Pancreas (tissue), 10 donors: ENCODE measurements around the gene HIVEP2. TPM values are rescaled to one million over a fixed set of nuclear protein-coding genes. Genes with fewer than 3 reads are reported as not detected.

Experiments used
- ATAC-seq, 4 donors: fragments of 200-7000 bp; cut with Tn5 transposase; one replicate each; pipeline versions ENCODE4 v1.8.0 to v1.9.1; 2020; ENCODE audit warnings: mild to moderate bottlenecking in 4 of 4, moderate library complexity in 4 of 4
- DNase-seq, 6 donors: peaks; one replicate each; pipeline ENCODE4 v3.0.0-alpha.2; 2020
- FAIRE-seq: peaks from 2 replicates; lab custom pipeline; 2012; peaks lifted over from hg19 to GRCh38; lab: Jason Lieb, UNC
- H3K27ac ChIP-seq, 4 donors: fragments of 200-600 bp; sonication (generic); 1 replicate in 3 of 4; 2 replicates in 1 of 4; pipeline versions ENCODE4 v1.5.0 to v1.8.0; 2020
- H3K27me3 ChIP-seq, 4 donors: fragments of 200-600 bp; one replicate each; pipeline ENCODE4 v1.8.0; 2021
- H3K36me3 ChIP-seq, 3 donors: fragments of 200-600 bp; sonication (generic) in 1 of 3; one replicate each; pipeline versions ENCODE4 v1.5.0 to v1.8.0; 2020 to 2021
- H3K4me1 ChIP-seq, 3 donors: fragments of 200-600 bp; one replicate each; pipeline ENCODE4 v1.8.0; 2021
- H3K4me3 ChIP-seq, 4 donors: fragments of 200-600 bp; sonication (generic) in 2 of 4; one replicate each; pipeline versions ENCODE4 v1.5.0 to v1.8.0; 2020 to 2021
- H3K9me3 ChIP-seq, 4 donors: fragments of 200-600 bp; one replicate each; pipeline ENCODE4 v1.8.0; 2021
- CTCF ChIP-seq, 4 donors: fragments of 200-600 bp; sonication (generic) in 3 of 4; IDR thresholded peaks; one replicate each; pipeline versions ENCODE4 v1.5.0 to v1.8.0; 2021; ENCODE audit warnings: antibody characterized with exemption in 4 of 4
- WGBS, 2 donors: extraction: QIAGEN DNeasy Blood & Tissue Kit; methylation state at CpG; one replicate each; pipeline ENCODE4 v1.1.7; 2013; 5-methylcytosine and 5-hydroxymethylcytosine counted together
- intact Hi-C, 3 donors: fragments of 100-400 bp; cut with DNase I; formaldehyde crosslinking; loops; one replicate each; pipeline versions ENCODE4 v1.11.1 to v1.14.2; 2022
- polyA plus RNA-seq, 2 donors: library from polyadenylated mRNA; stranded (reverse); fragments of 200-250 nt; gene quantifications; one replicate each; pipeline ENCODE4 v1.2.3, GENCODE V29; 2013
- total RNA-seq, 6 donors: library from RNA; stranded (reverse); fragmentation: NEBNext Ultra II Directional in 4 of 6; extraction: Animal tissue kit (Norgen Biotek cat#: 25700) in 4 of 6; gene quantifications; one replicate each; pipeline versions ENCODE4 v1.2.1 to v1.2.4, GENCODE V29; 2021 to 2023
- donor health status: healthy with polysubstance abuse.
- donor health status: DM: no; HTN: no; CAD: no; lungs with moderate emphysema.
- donor health status: DM: no; HTN: no; CAD: no.
- donor health status: control.
- donor health status: control.
- donor health status: Bipolar disorder and iron deficiency.
- donor health status: DM: yes; HTN: yes; CAD: no.
- donor health status: DM: no; HTN: no; CAD: no.
- donor health status: DM: no; HTN: no; CAD: no.
- donor health status: DM: yes; HTN: yes; CAD: no.

Gene HIVEP2
- total and polyA plus RNA-seq, 8 donors, result 3.8 to 14.0 (median 8.6) TPM

- Histone ChIP-seq H3K4me1 (peaks cover 5 to 21% (median 11%) of the 10 kb centered on the region in 3 donors), H3K4me3 (no peak overlapping the region), H3K36me3 (no peaks in the 10 kb centered on the region), H3K27ac (no peak overlapping the region), H3K9me3 (no peaks in the 10 kb centered on the region), H3K27me3 (no peaks in the 10 kb centered on the region)
- FAIRE-seq, result no peak
- intact Hi-C loops, result no loop called here
- no peak for ATAC-seq
- DNase-seq, result no peak
- 69 to 76% methylated on average over 3 of the region's 3 CpGs for WGBS, 2 donors
- no peak for TF ChIP-seq CTCF (IDR thresholded peaks at IDR 0.05)
These were observed 120.5 kb downstream of the HIVEP2 start for GRCh38 chr6:142824426-142824825.

GRCh38 chr6:142823256-142823902, 121.6 kb downstream of the HIVEP2 start:
- Histone ChIP-seq H3K27ac (no peak overlapping the region), H3K27me3 (no peaks in the 10 kb centered on the region), H3K4me1 (peaks cover 5 to 21% (median 11%) of the 10 kb centered on the region in 3 donors), H3K36me3 (no peaks in the 10 kb centered on the region), H3K9me3 (no peaks in the 10 kb centered on the region), H3K4me3 (no peak overlapping the region)
- no peak for FAIRE-seq
- no peak for DNase-seq
- 85 to 89% methylated on average over 10 of the region's 10 CpGs for WGBS, 2 donors
- no peak for TF ChIP-seq CTCF (IDR thresholded peaks at IDR 0.05)
- ATAC-seq, result no peak
- intact Hi-C loops, result no loop called here

GRCh38 chr6:142822842-142823241, 122.1 kb downstream of the HIVEP2 start:
- Histone ChIP-seq H3K4me3 (no peak overlapping the region), H3K27ac (no peak overlapping the region), H3K9me3 (no peaks in the 10 kb centered on the region), H3K36me3 (no peaks in the 10 kb centered on the region), H3K27me3 (no peaks in the 10 kb centered on the region), H3K4me1 (peaks cover 5 to 21% (median 14%) of the 10 kb centered on the region in 3 donors)
- FAIRE-seq (no peak), DNase-seq (no peak), ATAC-seq (no peak)
- TF ChIP-seq CTCF (IDR thresholded peaks at IDR 0.05), result no peak
- intact Hi-C loops, result no loop called here
- 77% methylated on average over 3 of the region's 3 CpGs for WGBS, 2 donors

- ATAC-seq (no peak), FAIRE-seq (no peak), DNase-seq (no peak)
- Histone ChIP-seq H3K36me3 (no peaks in the 10 kb centered on the region), H3K27ac (no peak overlapping the region), H3K9me3 (no peaks in the 10 kb centered on the region), H3K27me3 (no peaks in the 10 kb centered on the region), H3K4me1 (peaks cover 5 to 21% (median 14%) of the 10 kb centered on the region in 3 donors), H3K4me3 (no peak overlapping the region)
- intact Hi-C loops, result no loop called here
- WGBS, 2 donors, result 90 to 91% methylated on average over 1 of the region's 1 CpG
- TF ChIP-seq CTCF (IDR thresholded peaks at IDR 0.05), result no peak
These were observed 122.6 kb downstream of the HIVEP2 start for GRCh38 chr6:142822383-142822782.

GRCh38 chr6:142821860-142822259, 123.1 kb downstream of the HIVEP2 start:
- H3K36me3 ChIP-seq, result no peaks in the 10 kb centered on the region
- no peak overlapping the region for H3K4me3 ChIP-seq
- peak; percentile 38 to 71 (median 50) for ATAC-seq
- peak in 2 of 6 donors; percentile 4 to 21 for DNase-seq
- TF ChIP-seq CTCF (IDR thresholded peaks at IDR 0.05), result no peak
- FAIRE-seq, result no peak
- intact Hi-C loops, result no loop called here
- no peak overlapping the region for H3K27ac ChIP-seq
- no peaks in the 10 kb centered on the region for H3K27me3 ChIP-seq
- 28 to 33% methylated on average over 4 of the region's 4 CpGs for WGBS, 2 donors
- no peaks in the 10 kb centered on the region for H3K9me3 ChIP-seq
- H3K4me1 ChIP-seq, result peaks cover 5 to 21% (median 14%) of the 10 kb centered on the region in 3 donors
